ENCODE results near the gene GRID2. TPM values are rescaled to one million over a fixed set of nuclear protein-coding genes. Genes with fewer than 3 reads are reported as not detected.
"Not testable (repeated sequence)": the region's sequence is repeated elsewhere in the genome, so short reads cannot be mapped to it uniquely, and the experiment has no call there.

The GRID2 gene
- total RNA-seq, 1 experiment from 2014 or later = not detected

GRCh38 chr4:92305148-92305877, 1.5 kb downstream of the GRID2 start:
- no peak for DNase-seq (ENCODE audit: low spot score)

- no peak for DNase-seq (ENCODE audit: low spot score)
Observed at GRCh38 chr4:92305878-92306520, 2.2 kb downstream of the GRID2 start.

GRCh38 chr4:92307181-92307580, 3.4 kb downstream of the GRID2 start:
- no peak for DNase-seq (ENCODE audit: low spot score)

GRCh38 chr4:92307866-92308265, 4.1 kb downstream of the GRID2 start:
- no peak for DNase-seq (ENCODE audit: low spot score)

- DNase-seq (ENCODE audit: low spot score) = no peak
Observed at GRCh38 chr4:92317047-92317446, 13.3 kb downstream of the GRID2 start.

GRCh38 chr4:92328095-92328494, 24.3 kb downstream of the GRID2 start:
- DNase-seq (ENCODE audit: low spot score) = no peak

GRCh38 chr4:92333016-92333415, 29.2 kb downstream of the GRID2 start:
- no peak for DNase-seq (ENCODE audit: low spot score)

- peak; percentile 4 for DNase-seq (ENCODE audit: low spot score)
Observed at GRCh38 chr4:92334716-92335350, 31.1 kb downstream of the GRID2 start.

GRCh38 chr4:92339676-92340075, 35.9 kb downstream of the GRID2 start:
- no peak for DNase-seq (ENCODE audit: low spot score)

- DNase-seq (ENCODE audit: low spot score) = no peak
Observed at GRCh38 chr4:92344216-92344615, 40.5 kb downstream of the GRID2 start.

- no peak for DNase-seq (ENCODE audit: low spot score)
Observed at GRCh38 chr4:92346289-92346688, 42.5 kb downstream of the GRID2 start.

- DNase-seq (ENCODE audit: low spot score) = no peak
Observed at GRCh38 chr4:92357966-92358365, 54.2 kb downstream of the GRID2 start.

- no peak for DNase-seq (ENCODE audit: low spot score)
Observed at GRCh38 chr4:92359491-92359890, 55.7 kb downstream of the GRID2 start.

GRCh38 chr4:92362028-92362427, 58.3 kb downstream of the GRID2 start:
- DNase-seq (ENCODE audit: low spot score) = no peak

GRCh38 chr4:92368653-92369052, 64.9 kb downstream of the GRID2 start:
- DNase-seq (ENCODE audit: low spot score) = no peak

GRCh38 chr4:92381616-92382015, 77.8 kb downstream of the GRID2 start:
- no peak for DNase-seq (ENCODE audit: low spot score)

GRCh38 chr4:92382128-92382527, 78.4 kb downstream of the GRID2 start:
- DNase-seq (ENCODE audit: low spot score) = no peak

- peak; percentile 78 for DNase-seq (ENCODE audit: low spot score)
Observed at GRCh38 chr4:92387459-92388069, 83.8 kb downstream of the GRID2 start.

GRCh38 chr4:92399032-92399431, 95.3 kb downstream of the GRID2 start:
- DNase-seq (ENCODE audit: low spot score) = no peak

GRCh38 chr4:92403525-92403924, 99.8 kb downstream of the GRID2 start:
- DNase-seq (ENCODE audit: low spot score) = not testable (repeated sequence)

- peak; percentile 23 for DNase-seq (ENCODE audit: low spot score)
Observed at GRCh38 chr4:92406488-92406887, 102.7 kb downstream of the GRID2 start.

GRCh38 chr4:92421920-92422319, 118.2 kb downstream of the GRID2 start:
- no peak for DNase-seq (ENCODE audit: low spot score)

All from HT-29 (cell line).